OCI-LY1 (cell line): ENCODE measurements around the gene MAPK8IP3.

Experiments used
- H2AFZ ChIP-seq: fragments of 200-600 bp; sonication (generic), shearing (Covaris generic); 2 replicates; pipeline ENCODE4 v1.6.0; 2014; ENCODE audit warnings: antibody characterized with exemption, mild to moderate bottlenecking, low read length
- H3F3A ChIP-seq: fragments of 200-600 bp; sonication (generic), shearing (Covaris generic); 2 replicates; pipeline ENCODE4 v1.6.0; 2014; ENCODE audit warnings: mild to moderate bottlenecking, antibody characterized with exemption, low read length, moderate library complexity; ENCODE audit not compliant: insufficient read depth
- H3K27ac ChIP-seq: fragments of 200-600 bp; sonication (generic); 2 replicates; pipeline ENCODE4 v1.5.1; 2014; ENCODE audit warnings: low read length, mixed run types, mild to moderate bottlenecking, low read depth; ENCODE audit not compliant: poor library complexity, severe bottlenecking
- H3K27me3 ChIP-seq: fragments of 200-600 bp; sonication (generic); 2 replicates; pipeline ENCODE4 v1.6.0; 2014; ENCODE audit warnings: antibody characterized with exemption, mild to moderate bottlenecking, low read length, moderate library complexity; ENCODE audit not compliant: insufficient read depth
- H3K36me3 ChIP-seq: fragments of 200-600 bp; sonication (generic); 2 replicates; pipeline ENCODE4 v1.6.1; 2014; ENCODE audit warnings: mild to moderate bottlenecking, antibody characterized with exemption, low read length, moderate library complexity, mixed read lengths; ENCODE audit not compliant: insufficient read depth
- H3K4me1 ChIP-seq: fragments of 200-600 bp; sonication (generic); 2 replicates; pipeline ENCODE4 v1.5.1; 2014; ENCODE audit warnings: mild to moderate bottlenecking, low read length, moderate library complexity; ENCODE audit not compliant: insufficient read depth, severe bottlenecking
- H3K4me2 ChIP-seq: fragments of 200-600 bp; sonication (generic), shearing (Covaris generic); 2 replicates; pipeline ENCODE4 v1.6.1; 2014; ENCODE audit warnings: low read length
- H3K4me3 ChIP-seq: fragments of 200-600 bp; sonication (generic); 2 replicates; pipeline ENCODE4 v1.5.1; 2014; ENCODE audit warnings: low read length, low read depth, mild to moderate bottlenecking, mixed read lengths; ENCODE audit not compliant: poor library complexity, severe bottlenecking
- H3K79me2 ChIP-seq: fragments of 200-600 bp; shearing (Covaris generic); 2 replicates; pipeline ENCODE4 v1.6.1; 2016; ENCODE audit warnings: mixed run types, low read length, mixed read lengths; ENCODE audit not compliant: insufficient read depth
- H3K9ac ChIP-seq: fragments of 200-600 bp; sonication (generic), shearing (Covaris generic); 2 replicates; pipeline ENCODE4 v1.6.1; 2014; ENCODE audit warnings: mild to moderate bottlenecking, low read length, mixed read lengths
- H3K9me2 ChIP-seq: fragments of 200-600 bp; sonication (generic), shearing (Covaris generic); 2 replicates; pipeline ENCODE4 v1.6.1; 2014; ENCODE audit warnings: low read depth, mild to moderate bottlenecking, low read length, mixed read lengths
- H3K9me3 ChIP-seq: fragments of 200-600 bp; shearing (Covaris generic); 2 replicates; pipeline ENCODE4 v1.6.1; 2014; ENCODE audit warnings: low read length, mixed read lengths
- H4K20me1 ChIP-seq: fragments of 200-600 bp; sonication (generic), shearing (Covaris generic); 2 replicates; pipeline ENCODE4 v1.6.0; 2016; ENCODE audit warnings: mild to moderate bottlenecking, low read length; ENCODE audit not compliant: insufficient read depth
- EZH2 ChIP-seq: fragments of 200-600 bp; sonication (generic), shearing (Covaris generic); IDR thresholded peaks from 2 replicates; pipeline ENCODE4 v1.8.0; 2017; ENCODE audit warnings: borderline replicate concordance, mixed run types, mild to moderate bottlenecking, antibody characterized with exemption, low read length, moderate library complexity, mixed read lengths
- TF ChIP-seq, protein P1 (sequence below): fragments of 200-600 bp; sonication (generic), shearing (Covaris generic); IDR thresholded peaks from 2 replicates; pipeline ENCODE4 v1.5.1; 2017; ENCODE audit warnings: mild to moderate bottlenecking, antibody characterized with exemption, low read length, moderate library complexity, mixed read lengths

The MAPK8IP3 gene, protein sequence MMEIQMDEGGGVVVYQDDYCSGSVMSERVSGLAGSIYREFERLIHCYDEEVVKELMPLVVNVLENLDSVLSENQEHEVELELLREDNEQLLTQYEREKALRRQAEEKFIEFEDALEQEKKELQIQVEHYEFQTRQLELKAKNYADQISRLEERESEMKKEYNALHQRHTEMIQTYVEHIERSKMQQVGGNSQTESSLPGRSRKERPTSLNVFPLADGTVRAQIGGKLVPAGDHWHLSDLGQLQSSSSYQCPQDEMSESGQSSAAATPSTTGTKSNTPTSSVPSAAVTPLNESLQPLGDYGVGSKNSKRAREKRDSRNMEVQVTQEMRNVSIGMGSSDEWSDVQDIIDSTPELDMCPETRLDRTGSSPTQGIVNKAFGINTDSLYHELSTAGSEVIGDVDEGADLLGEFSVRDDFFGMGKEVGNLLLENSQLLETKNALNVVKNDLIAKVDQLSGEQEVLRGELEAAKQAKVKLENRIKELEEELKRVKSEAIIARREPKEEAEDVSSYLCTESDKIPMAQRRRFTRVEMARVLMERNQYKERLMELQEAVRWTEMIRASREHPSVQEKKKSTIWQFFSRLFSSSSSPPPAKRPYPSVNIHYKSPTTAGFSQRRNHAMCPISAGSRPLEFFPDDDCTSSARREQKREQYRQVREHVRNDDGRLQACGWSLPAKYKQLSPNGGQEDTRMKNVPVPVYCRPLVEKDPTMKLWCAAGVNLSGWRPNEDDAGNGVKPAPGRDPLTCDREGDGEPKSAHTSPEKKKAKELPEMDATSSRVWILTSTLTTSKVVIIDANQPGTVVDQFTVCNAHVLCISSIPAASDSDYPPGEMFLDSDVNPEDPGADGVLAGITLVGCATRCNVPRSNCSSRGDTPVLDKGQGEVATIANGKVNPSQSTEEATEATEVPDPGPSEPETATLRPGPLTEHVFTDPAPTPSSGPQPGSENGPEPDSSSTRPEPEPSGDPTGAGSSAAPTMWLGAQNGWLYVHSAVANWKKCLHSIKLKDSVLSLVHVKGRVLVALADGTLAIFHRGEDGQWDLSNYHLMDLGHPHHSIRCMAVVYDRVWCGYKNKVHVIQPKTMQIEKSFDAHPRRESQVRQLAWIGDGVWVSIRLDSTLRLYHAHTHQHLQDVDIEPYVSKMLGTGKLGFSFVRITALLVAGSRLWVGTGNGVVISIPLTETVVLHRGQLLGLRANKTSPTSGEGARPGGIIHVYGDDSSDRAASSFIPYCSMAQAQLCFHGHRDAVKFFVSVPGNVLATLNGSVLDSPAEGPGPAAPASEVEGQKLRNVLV (N-terminal part only)

DNA sequence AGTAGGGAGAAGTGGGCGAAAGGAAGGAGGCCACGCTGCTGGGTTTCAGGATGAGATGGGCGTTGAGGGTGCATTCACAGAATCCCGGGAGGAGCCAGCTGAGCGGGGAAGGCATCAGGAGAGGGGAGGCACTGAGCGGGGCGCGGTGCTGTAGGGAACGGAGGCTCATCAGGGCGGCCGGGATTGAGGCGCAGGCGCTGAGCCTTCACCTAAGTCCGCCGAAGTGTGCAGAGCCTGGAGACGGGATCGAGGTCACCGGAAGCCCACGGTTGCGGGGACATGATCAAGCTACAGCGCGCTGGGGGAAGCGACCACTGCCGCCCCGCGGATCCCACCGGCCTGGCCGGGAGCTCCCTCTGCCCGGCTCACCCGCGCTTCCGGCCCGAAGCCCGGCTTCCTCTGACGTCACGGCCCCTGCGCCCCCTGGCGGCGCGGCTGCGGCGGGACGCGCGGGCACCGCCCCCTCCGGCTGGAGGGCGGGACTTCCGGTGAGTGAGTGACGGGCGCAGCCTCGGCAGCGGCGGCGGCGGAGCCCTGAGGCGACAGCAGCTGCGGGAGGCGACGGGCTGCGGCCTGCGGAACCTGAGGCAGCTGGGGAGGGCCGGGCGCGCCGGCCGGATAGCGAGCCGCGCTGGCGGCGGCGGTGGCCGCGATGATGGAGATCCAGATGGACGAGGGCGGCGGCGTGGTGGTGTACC is at the start of gene MAPK8IP3:
MAPK8IP3 (plus strand) TSS at position 508 of the 698 bp plus-strand sequence; CDS start at position 653, 145 bp downstream.
- H3K4me1 ChIP-seq = peaks cover 47% of the 10 kb centered on the region
- H3K79me2 ChIP-seq = peaks cover 26% of the 10 kb centered on the region
- peak within 1 kb of the TSS; percentile 93 for H3K4me3 ChIP-seq
- H2AFZ ChIP-seq = no peak within 1 kb of the TSS
- H3K27ac ChIP-seq = peak within 1 kb of the TSS; percentile 73
- peak within 1 kb of the TSS; percentile 93 for H3K9ac ChIP-seq
- peaks cover 24% of the 10 kb centered on the region for H3K36me3 ChIP-seq
- TF ChIP-seq, protein P1, sequence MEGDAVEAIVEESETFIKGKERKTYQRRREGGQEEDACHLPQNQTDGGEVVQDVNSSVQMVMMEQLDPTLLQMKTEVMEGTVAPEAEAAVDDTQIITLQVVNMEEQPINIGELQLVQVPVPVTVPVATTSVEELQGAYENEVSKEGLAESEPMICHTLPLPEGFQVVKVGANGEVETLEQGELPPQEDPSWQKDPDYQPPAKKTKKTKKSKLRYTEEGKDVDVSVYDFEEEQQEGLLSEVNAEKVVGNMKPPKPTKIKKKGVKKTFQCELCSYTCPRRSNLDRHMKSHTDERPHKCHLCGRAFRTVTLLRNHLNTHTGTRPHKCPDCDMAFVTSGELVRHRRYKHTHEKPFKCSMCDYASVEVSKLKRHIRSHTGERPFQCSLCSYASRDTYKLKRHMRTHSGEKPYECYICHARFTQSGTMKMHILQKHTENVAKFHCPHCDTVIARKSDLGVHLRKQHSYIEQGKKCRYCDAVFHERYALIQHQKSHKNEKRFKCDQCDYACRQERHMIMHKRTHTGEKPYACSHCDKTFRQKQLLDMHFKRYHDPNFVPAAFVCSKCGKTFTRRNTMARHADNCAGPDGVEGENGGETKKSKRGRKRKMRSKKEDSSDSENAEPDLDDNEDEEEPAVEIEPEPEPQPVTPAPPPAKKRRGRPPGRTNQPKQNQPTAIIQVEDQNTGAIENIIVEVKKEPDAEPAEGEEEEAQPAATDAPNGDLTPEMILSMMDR = peak; percentile 88
- TF ChIP-seq EZH2 = no peak
- no peaks in the 10 kb centered on the region for H3K9me2 ChIP-seq
- no peaks in the 10 kb centered on the region for H3K9me3 ChIP-seq
- H3F3A ChIP-seq = no peaks in the 10 kb centered on the region; the same call in 1 of the 2 replicates
- H3K27me3 ChIP-seq = no peaks in the 10 kb centered on the region
- H4K20me1 ChIP-seq = no peaks in the 10 kb centered on the region
- peak within 1 kb of the TSS; percentile 85 for H3K4me2 ChIP-seq

DNA sequence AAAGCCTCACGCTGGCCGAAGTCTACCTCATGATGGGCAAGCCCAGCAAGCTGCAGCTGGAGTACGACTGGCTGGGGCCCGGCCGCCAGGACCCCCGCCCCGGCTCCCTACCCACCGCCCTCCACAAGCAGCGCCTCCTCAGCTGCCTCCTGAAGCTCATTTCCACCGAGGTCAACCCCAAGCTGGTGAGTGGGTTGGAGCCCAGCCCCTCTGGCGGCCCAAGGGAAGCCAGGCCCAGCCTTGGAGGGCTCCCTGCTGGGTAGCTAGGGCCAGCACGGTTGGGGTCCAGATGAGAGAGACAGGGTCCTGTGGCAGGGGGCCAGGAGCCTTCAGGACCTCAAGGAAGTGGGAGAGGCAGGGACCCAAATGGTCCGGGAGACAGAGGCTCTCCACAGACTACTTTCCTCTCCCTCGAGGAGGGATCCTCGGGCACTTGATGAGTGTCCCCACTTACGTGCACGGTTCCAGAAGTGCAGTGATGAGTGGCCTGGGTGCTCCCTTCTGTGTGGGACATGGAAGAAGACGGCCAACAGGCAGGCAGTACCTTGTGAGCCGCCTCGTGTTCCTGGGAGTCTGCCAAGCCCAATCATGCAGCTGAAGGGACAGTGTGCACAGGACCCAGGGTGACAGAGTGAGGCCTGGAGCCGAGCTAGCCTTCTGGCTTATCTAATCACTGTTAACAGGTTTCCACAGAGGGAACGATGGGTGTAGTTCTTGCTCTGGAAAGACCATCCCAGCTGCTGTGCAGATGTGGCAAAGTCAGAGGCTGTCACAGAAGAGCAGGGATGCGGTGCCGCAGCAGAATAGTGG is 49.0 kb upstream of the MAPK8IP3 start:
- Histone ChIP-seq H2AFZ (no peak overlapping the region), H3F3A (no peaks in the 10 kb centered on the region), H4K20me1 (no peaks in the 10 kb centered on the region), H3K4me3 (no peak overlapping the region), H3K27me3 (no peaks in the 10 kb centered on the region), H3K27ac (no peak overlapping the region), H3K9me3 (no peaks in the 10 kb centered on the region), H3K9ac (no peak overlapping the region), H3K79me2 (no peaks in the 10 kb centered on the region), H3K4me1 (no peaks in the 10 kb centered on the region), H3K36me3 (peaks cover 80% of the 10 kb centered on the region), H3K9me2 (no peaks in the 10 kb centered on the region), H3K4me2 (no peak overlapping the region)
- TF ChIP-seq, protein P1 = no peak
- no peak for TF ChIP-seq EZH2
